Hepatocyte (in vitro differentiated cells): ENCODE data around the gene CLDN19.

Source experiments
- CTCF ChIP-seq: fragments of 200-600 bp; sonication (generic); IDR thresholded peaks from 2 replicates; pipeline ENCODE4 v1.5.1; 2016; ENCODE audit warnings: antibody characterized with exemption, mild to moderate bottlenecking; ENCODE audit not compliant: poor library complexity
- EZH2 ChIP-seq: fragments of 200-600 bp; sonication (generic); IDR thresholded peaks from 2 replicates; pipeline ENCODE4 v1.6.1; 2016; ENCODE audit warnings: antibody characterized with exemption, mild to moderate bottlenecking, borderline replicate concordance
- EZH2phosphoT487 ChIP-seq: fragments of 200-600 bp; sonication (generic); IDR thresholded peaks from one replicate; pipeline ENCODE4 v1.6.1; 2018; ENCODE audit warnings: antibody characterized with exemption, mild to moderate bottlenecking, low read depth, moderate library complexity; ENCODE audit not compliant: unreplicated experiment, severe bottlenecking

GRCh38 chr1:42684139-42684538 lies 55.9 kb downstream of the CLDN19 start:
- no peak for TF ChIP-seq CTCF
- TF ChIP-seq EZH2, result no peak
- TF ChIP-seq EZH2phosphoT487, result no peak
